GM19452 (cell line): ENCODE data around the gene CA10.

Experiments
- ATAC-seq: cut with Tn5 transposase; IDR thresholded peaks from one replicate; pipeline ENCODE4 v1.9.1; 2021; ENCODE audit not compliant: unreplicated experiment

The CA10 gene

GRCh38 chr17:51888816-51889215, 269.7 kb downstream of the CA10 start:
- ATAC-seq = no peak

- no peak for ATAC-seq
Observed at GRCh38 chr17:51876986-51877385, 281.5 kb downstream of the CA10 start.

DNA sequence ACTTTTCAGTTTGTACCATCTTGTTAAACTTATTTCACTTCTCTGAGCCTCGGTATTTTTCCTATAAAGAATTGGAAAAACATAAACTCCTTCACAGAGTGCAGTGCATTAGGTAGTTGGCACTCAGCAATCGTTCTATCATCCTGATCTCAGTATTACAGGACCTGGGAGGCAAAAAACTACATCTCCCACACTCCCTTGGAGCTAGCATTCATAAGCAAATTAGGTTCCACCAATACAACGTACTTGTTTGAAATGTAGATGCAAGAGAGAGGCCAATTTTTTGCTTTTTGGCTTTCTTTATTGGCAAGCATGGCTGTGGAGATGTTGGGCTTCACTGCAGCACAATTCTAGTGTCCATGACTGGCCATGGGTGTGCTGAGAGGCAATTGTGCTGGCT, 285.2 kb downstream of the CA10 start:
- no peak for ATAC-seq

- ATAC-seq = no peak
Observed at GRCh38 chr17:51869387-51869786, 289.1 kb downstream of the CA10 start.

DNA sequence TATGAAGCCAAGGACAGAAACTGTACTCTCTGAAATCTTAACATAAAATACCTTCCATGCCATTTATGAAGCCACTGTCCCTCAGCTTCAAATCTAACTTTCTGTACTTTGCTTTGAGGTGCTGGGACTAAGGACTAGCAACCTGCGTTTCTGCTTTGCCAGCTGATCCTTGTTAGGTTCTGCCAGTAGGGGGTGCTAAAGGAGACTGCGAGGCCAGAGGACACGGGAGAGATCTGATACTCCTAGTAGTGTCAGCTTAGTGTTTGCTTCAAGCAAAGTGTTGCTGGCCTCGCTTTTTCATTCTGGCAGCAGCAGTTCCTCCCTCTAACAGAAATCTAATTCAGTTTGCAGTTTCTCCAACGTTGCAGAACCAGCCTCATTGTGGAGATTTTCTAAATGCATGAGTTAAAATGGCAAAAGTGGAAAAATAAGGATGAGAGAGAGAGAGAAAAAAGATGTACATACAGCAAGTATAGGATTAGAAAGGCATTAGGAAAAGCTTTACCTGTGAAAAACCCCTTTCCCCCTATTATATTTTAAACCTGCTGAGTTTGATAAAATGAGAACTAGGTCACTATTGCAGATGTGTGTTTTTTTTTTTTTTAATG, 297.5 kb downstream of the CA10 start:
- ATAC-seq = no peak

DNA sequence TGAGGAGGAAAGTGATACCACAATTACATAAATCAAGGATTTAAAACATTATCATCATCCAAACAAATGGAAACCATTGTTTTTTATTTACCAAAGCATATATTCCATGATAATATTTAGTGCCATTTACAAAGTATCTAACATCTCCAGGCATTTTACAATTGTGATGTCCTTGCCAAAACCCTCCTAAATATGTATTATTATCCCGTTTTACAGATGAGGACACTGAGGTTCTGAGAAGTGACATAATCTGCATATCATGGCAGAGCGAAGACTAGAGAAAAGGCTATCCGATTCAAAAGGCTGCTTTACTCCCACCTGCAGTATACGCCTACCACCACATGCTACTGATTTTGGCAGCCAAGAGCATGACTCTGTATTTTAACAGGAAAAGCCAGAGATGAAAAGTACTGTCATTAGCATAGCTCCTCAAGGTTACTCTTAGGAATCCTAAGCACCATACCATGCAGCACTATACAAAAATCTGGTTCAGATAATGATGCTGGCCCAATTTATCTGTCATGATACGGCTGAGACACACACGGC, 301.4 kb downstream of the CA10 start:
- ATAC-seq = no peak

DNA sequence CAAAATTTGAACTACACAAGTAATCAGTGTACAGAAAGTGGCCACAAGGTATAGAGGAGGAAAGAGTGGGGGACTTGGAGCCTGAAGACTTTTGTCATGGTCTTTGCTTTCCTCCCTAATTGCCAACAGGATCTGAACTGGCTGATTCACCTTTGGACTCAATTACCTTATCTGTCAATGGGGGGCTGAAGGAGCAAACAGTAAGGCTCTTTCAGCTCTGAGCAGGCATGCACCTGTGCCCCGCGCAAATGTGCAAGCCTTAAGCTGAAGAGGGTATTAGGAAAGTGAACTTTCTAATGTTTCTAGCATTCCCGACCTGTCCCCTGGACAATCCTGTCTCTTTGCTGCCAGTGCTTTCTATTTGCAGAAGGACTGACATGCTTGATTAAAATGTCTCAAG, 302.7 kb downstream of the CA10 start:
- no peak for ATAC-seq

GRCh38 chr17:51853857-51854256, 304.7 kb downstream of the CA10 start:
- no peak for ATAC-seq

GRCh38 chr17:51852603-51853002, 305.9 kb downstream of the CA10 start:
- ATAC-seq = no peak

GRCh38 chr17:51850201-51850600, 308.3 kb downstream of the CA10 start:
- ATAC-seq = no peak

DNA sequence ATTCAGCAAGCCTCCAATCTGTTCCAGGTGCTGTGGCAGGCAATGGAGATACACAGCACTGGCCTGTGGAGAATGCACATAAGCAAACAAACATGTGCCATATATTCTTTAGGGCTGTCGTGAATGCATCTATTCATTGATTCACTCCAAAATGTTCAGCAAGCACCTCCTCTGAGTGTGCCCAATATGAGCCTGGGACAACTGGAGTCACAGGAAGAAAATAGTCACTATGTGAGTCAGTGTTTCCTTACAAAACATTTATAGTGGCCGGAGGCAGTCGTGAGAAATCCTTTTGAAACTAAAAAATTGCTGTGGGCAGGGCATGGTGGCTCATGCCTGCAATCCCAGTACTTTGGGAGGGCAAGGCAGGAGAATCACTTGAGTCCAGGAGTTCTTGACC, 310.1 kb downstream of the CA10 start:
- ATAC-seq = no peak

DNA sequence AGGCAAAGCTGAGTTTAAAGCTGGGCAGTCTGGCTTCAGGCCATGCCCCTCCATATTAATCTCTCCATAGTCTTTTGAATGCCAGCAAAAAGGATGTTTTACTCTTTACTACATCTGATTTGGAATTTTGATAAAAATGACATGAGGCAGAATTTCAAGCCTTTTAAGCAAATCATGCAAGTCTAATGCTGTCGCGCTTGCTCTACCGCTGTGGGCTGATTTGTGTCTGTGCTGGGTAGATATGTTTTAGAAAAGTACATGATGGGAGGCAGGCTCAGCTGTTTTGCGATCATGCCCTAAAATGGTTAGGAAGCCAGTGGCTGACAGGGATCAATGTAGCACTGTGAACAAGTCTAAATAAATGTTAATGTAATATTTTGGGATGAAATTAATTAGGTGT, 311.9 kb downstream of the CA10 start:
- no peak for ATAC-seq

DNA sequence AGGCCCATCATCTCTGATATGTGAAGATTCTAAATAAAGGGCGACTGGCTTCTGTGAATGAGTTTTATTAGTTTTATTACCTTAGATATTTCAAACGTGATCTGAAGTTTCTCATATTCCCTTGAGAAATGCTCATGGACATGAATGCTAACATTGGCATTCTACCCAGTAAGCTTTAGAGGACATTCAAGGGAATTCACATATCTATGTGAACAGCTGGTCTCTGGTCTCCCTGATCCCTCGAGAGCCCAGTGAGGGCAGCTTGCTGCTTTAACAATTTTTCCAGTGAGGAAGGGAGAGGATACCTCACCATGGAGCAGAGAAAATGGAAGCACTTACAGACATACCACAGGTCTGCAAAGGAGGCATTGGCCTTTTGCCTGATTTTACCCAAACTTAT, 312.7 kb downstream of the CA10 start:
- no peak for ATAC-seq

- ATAC-seq = no peak
Observed at GRCh38 chr17:51842763-51843162, 315.8 kb downstream of the CA10 start.

- ATAC-seq = no peak
Observed at GRCh38 chr17:51841669-51842068, 316.8 kb downstream of the CA10 start.

GRCh38 chr17:51840688-51841087, 317.8 kb downstream of the CA10 start:
- no peak for ATAC-seq

- ATAC-seq = no peak
Observed at GRCh38 chr17:51833620-51834019, 324.9 kb downstream of the CA10 start.

GRCh38 chr17:51833045-51833444, 325.5 kb downstream of the CA10 start:
- ATAC-seq = no peak

DNA sequence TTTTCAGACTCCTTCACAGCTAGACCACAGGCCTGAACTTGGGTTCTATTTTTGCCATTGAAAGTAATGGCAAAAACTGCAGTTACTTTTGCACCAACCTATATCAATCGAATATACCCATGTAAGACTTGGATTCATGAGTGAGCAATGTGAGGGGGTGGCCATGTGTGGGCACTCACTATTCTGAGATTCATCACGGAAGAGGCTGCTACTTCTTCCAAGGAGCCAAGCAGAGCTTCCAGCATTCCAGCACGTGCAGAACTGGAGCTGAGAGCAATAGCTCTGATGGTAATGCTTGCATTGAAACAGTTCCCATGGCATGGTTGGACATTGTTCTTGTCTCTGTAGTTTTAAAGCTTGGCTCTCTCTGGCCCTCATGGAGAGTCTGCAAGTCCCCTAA, 327.6 kb downstream of the CA10 start:
- ATAC-seq = no peak

GRCh38 chr17:51830451-51830850, 328.1 kb downstream of the CA10 start:
- ATAC-seq = no peak

- ATAC-seq = no peak
Observed at GRCh38 chr17:51828901-51829300, 329.6 kb downstream of the CA10 start.

- ATAC-seq = no peak
Observed at GRCh38 chr17:51827140-51827539, 331.4 kb downstream of the CA10 start.

DNA sequence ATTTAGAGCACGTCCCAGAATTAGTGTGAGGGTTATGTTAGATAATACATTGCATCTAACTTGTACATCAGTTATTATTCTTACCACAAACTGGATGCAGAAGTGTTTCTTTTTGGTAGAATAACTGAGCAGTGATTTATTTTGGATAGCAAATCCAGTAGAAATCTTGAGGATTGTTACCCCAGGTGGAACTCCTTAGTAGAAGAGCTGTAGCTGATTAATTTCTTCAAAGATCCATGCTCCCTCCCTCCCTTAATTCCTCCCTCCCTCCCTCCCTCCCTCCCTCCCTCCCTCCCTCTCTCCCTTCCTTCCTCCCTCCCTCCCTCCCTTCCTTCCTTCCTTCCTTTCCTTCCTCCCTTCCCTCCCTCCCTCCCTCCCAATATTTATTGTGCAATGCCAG, 337.7 kb downstream of the CA10 start:
- no peak for ATAC-seq
